Left ventricle myocardium inferior (tissue), 1 donor: ENCODE measurements around the gene SLC9A4. TPM values are rescaled to one million over a fixed set of nuclear protein-coding genes. Genes with fewer than 3 reads are reported as not detected.

Experiments
- DNase-seq: peaks from one replicate; pipeline ENCODE4 v3.0.0-alpha.2; 2020
- H3K27ac ChIP-seq: fragments of 200-600 bp; replicated peaks from 2 replicates; pipeline ENCODE4 v1.8.0; 2021
- H3K27me3 ChIP-seq: fragments of 200-600 bp; 2 replicates; pipeline ENCODE4 v1.8.0; 2021; ENCODE audit warnings: low read depth
- H3K36me3 ChIP-seq: fragments of 200-600 bp; 2 replicates; pipeline ENCODE4 v1.8.0; 2021
- H3K4me1 ChIP-seq: fragments of 200-600 bp; 2 replicates; pipeline ENCODE4 v1.8.0; 2021
- H3K4me3 ChIP-seq: fragments of 200-600 bp; 2 replicates; pipeline ENCODE4 v1.8.0; 2021; ENCODE audit warnings: mild to moderate bottlenecking, moderate library complexity
- H3K9me3 ChIP-seq: fragments of 200-600 bp; replicated peaks from 2 replicates; pipeline ENCODE4 v1.8.0; 2021
- intact Hi-C: fragments of 100-400 bp; cut with micrococcal nuclease; formaldehyde crosslinking; loops from one replicate; pipeline ENCODE4 v1.11.0; 2022
- total RNA-seq: library from RNA; stranded (reverse); fragmentation: NEBNext Ultra II Directional; extraction: Animal tissue kit (Norgen Biotek cat#: 25700); gene quantifications from one replicate; pipeline ENCODE4 v1.2.1, GENCODE V29; 2021
- TF ChIP-seq, protein P1 (sequence below): fragments of 200-600 bp; IDR thresholded peaks from 2 replicates; pipeline ENCODE4 v1.8.0; 2021; ENCODE audit warnings: antibody characterized with exemption, mild to moderate bottlenecking, borderline replicate concordance
- donor health status: DM: no; HTN: yes; CAD: no; lungs with severe emphysema.

The SLC9A4 gene
- total RNA-seq, 1 donor from 2014 or later = not detected

DNA sequence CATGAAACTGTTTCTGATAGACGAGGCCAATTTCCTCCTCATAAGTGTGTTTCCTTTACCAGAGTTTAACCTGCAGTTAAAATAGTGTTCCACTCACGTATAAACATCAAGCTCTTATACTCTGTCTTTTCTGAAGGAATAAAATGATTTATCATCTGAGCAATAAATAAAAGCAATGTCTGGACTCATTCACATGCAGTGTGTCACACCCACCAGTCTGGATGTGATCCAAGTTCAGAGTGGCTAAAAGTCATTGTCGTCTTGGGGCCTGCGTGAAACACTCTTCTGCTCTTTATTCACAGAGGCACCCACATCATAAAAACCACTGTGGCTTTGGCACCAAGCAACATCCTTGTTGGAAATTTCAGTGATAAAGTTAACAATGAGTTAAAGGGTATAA is 19.5 kb upstream of the SLC9A4 start:
- TF ChIP-seq, protein P1, sequence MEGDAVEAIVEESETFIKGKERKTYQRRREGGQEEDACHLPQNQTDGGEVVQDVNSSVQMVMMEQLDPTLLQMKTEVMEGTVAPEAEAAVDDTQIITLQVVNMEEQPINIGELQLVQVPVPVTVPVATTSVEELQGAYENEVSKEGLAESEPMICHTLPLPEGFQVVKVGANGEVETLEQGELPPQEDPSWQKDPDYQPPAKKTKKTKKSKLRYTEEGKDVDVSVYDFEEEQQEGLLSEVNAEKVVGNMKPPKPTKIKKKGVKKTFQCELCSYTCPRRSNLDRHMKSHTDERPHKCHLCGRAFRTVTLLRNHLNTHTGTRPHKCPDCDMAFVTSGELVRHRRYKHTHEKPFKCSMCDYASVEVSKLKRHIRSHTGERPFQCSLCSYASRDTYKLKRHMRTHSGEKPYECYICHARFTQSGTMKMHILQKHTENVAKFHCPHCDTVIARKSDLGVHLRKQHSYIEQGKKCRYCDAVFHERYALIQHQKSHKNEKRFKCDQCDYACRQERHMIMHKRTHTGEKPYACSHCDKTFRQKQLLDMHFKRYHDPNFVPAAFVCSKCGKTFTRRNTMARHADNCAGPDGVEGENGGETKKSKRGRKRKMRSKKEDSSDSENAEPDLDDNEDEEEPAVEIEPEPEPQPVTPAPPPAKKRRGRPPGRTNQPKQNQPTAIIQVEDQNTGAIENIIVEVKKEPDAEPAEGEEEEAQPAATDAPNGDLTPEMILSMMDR = no peak
- Histone ChIP-seq H3K9me3 (peaks cover 13% of the 10 kb centered on the region), H3K36me3 (no peaks in the 10 kb centered on the region), H3K4me1 (no peaks in the 10 kb centered on the region), H3K4me3 (no peak overlapping the region), H3K27me3 (no peaks in the 10 kb centered on the region), H3K27ac (no peak overlapping the region)
- intact Hi-C loops = no loop called here
- no peak for DNase-seq

DNA sequence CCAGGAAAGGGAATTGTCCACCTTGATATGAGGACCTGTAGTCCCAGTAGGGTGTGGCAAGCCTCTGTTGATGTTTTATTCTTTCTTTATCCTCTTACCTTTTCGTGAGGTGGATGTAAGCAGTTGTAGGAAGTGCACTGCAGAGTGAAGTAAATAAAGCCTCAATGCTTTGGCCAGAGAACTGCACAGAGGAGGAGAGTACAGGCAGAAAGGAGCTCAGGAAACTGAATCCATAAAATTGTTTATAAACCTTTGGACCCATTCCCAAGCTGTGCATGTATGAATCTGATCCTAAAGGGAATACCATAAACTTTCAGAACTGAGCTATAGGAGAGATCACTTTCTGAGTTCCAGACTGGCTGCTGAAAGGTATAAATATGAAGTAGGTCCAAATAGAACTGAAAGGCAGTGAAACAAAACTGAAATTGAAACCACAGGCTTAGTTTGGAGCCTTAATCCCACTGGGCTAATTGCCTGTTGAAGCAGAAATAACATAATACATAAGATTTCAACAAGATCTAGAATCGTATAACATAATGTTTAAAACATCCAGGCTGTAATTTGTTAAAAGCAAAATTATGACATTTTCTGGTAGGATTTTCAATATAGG is 17.9 kb upstream of the SLC9A4 start:
- intact Hi-C loops = no loop called here
- TF ChIP-seq, protein P1 = no peak
- no peaks in the 10 kb centered on the region for H3K27me3 ChIP-seq

DNA sequence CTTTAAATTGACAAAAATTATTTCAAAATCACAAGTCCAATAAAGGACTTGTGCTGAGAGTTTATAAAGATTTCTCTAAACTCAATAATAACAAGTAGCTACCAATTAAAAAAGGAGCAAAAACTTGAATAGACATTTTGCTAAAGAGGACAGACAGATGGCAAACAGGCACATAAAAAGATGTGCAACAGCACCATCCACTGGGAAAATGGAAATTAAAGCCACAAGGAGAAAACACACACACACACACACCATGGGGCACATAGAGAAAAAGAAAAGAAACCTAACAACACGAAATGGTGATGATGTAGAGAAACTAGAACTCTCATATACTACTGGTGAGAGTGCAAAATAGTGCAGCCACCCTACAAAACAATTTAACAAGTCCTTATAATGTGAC is 12.6 kb upstream of the SLC9A4 start:
- no peak overlapping the region for H3K27ac ChIP-seq
- H3K9me3 ChIP-seq = peaks cover 10% of the 10 kb centered on the region
- peaks cover 13% of the 10 kb centered on the region for H3K27me3 ChIP-seq
- no peak overlapping the region for H3K4me3 ChIP-seq
- TF ChIP-seq, protein P1 = no peak
- H3K36me3 ChIP-seq = no peaks in the 10 kb centered on the region
- intact Hi-C loops = no loop called here
- H3K4me1 ChIP-seq = no peaks in the 10 kb centered on the region
- no peak for DNase-seq

More for the DNA sequence above, 17.9 kb upstream of the SLC9A4 start:
- DNase-seq = no peak
- peaks cover 13% of the 10 kb centered on the region for H3K9me3 ChIP-seq
- H3K36me3 ChIP-seq = no peaks in the 10 kb centered on the region
- H3K4me3 ChIP-seq = no peak overlapping the region
- H3K4me1 ChIP-seq = no peaks in the 10 kb centered on the region
- no peak overlapping the region for H3K27ac ChIP-seq

DNA sequence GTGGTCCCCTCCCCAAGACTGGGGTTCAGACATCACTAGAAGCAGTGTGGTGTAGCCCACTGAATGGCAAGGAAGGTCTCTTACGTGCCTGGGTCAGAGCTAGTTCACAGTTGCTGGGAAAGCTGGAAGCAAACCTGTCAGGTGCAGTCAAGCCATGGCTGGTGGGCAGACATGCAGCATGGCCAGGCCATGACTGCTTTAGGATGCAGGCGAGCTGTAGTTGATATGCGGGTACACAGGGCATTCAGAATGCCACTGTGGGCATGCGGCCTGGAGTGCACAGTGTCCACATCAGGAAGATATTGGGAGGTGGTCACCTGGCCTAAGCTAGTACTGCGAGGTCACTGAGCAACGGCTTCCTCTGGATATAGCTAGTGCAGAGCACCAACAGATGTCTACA is 11.8 kb upstream of the SLC9A4 start:
- TF ChIP-seq, protein P1 = no peak
- intact Hi-C loops = no loop called here
- no peaks in the 10 kb centered on the region for H3K4me1 ChIP-seq
- no peak overlapping the region for H3K4me3 ChIP-seq
- no peak for DNase-seq
- no peak overlapping the region for H3K27ac ChIP-seq
- H3K27me3 ChIP-seq = peaks cover 20% of the 10 kb centered on the region
- H3K36me3 ChIP-seq = no peaks in the 10 kb centered on the region
- peaks cover 2% of the 10 kb centered on the region for H3K9me3 ChIP-seq

DNA sequence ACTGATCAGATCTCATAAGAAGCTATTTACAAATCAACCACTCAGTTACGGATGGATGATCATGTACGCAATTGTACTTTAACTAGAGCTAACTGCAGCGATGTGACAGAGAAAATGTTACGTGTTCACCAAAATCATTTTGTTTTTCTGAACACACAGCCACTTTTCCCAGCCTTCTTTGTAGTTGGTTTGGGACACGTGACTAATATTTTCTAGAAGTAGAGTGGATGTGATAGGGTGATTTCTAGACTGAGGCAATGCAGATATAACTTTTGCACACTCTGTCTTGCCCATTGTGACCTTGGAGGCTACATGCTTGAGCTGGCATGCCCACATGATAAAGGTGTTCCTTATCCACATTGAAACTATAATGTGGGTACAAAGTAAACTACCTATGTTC is 9.9 kb upstream of the SLC9A4 start:
- intact Hi-C loops = no loop called here
- Histone ChIP-seq H3K36me3 (no peaks in the 10 kb centered on the region), H3K27ac (no peak overlapping the region), H3K27me3 (peaks cover 24% of the 10 kb centered on the region), H3K4me1 (no peaks in the 10 kb centered on the region), H3K4me3 (no peak overlapping the region), H3K9me3 (no peaks in the 10 kb centered on the region)
- no peak for DNase-seq
- TF ChIP-seq, protein P1 = no peak
